NT2/D1 (cell line): ENCODE results near the gene RAB7B.
"Not testable (repeated sequence)": the region's sequence is repeated elsewhere in the genome, so short reads cannot be mapped to it uniquely, and the experiment has no call there.

Source experiments
- DNase-seq: peaks from one replicate; pipeline ENCODE4 v3.0.0-alpha.2; 2011; ENCODE audit warnings: low read depth, low spot score
- H3K27me3 ChIP-seq: 2 replicates; pipeline ENCODE4 v1.6.0; 2011; ENCODE audit warnings: mild to moderate bottlenecking; ENCODE audit not compliant: insufficient read length, insufficient read depth
- H3K36me3 ChIP-seq: 2 replicates; pipeline ENCODE4 v1.6.1; 2011; ENCODE audit warnings: mild to moderate bottlenecking, low read length, mixed read lengths; ENCODE audit not compliant: insufficient read depth, insufficient read length
- H3K4me1 ChIP-seq: 2 replicates; pipeline ENCODE4 v1.5.1; 2011; ENCODE audit not compliant: insufficient read depth, insufficient read length
- H3K4me3 ChIP-seq: 2 replicates; pipeline ENCODE4 v1.5.1; 2011; ENCODE audit warnings: low read depth; ENCODE audit not compliant: insufficient read length
- H3K9ac ChIP-seq: 2 replicates; pipeline ENCODE4 v1.6.0; 2011; ENCODE audit warnings: low read depth; ENCODE audit not compliant: insufficient read length
- H3K9me3 ChIP-seq: 2 replicates; pipeline ENCODE4 v1.5.1; 2011; ENCODE audit warnings: mild to moderate bottlenecking, low read length; ENCODE audit not compliant: insufficient read depth
- SUZ12 ChIP-seq: IDR thresholded peaks from 2 replicates; pipeline ENCODE4 v1.6.1; 2011; ENCODE audit not compliant: insufficient read length, insufficient read depth; ENCODE audit errors: extremely low read depth
- YY1 ChIP-seq: IDR thresholded peaks from 2 replicates; pipeline ENCODE4 v1.6.1; 2011; ENCODE audit not compliant: insufficient read length, insufficient read depth
- ZNF274 ChIP-seq: IDR thresholded peaks from 2 replicates; pipeline ENCODE4 v1.6.1; 2011; ENCODE audit warnings: mild to moderate bottlenecking, low read depth, low read length

The RAB7B gene

DNA sequence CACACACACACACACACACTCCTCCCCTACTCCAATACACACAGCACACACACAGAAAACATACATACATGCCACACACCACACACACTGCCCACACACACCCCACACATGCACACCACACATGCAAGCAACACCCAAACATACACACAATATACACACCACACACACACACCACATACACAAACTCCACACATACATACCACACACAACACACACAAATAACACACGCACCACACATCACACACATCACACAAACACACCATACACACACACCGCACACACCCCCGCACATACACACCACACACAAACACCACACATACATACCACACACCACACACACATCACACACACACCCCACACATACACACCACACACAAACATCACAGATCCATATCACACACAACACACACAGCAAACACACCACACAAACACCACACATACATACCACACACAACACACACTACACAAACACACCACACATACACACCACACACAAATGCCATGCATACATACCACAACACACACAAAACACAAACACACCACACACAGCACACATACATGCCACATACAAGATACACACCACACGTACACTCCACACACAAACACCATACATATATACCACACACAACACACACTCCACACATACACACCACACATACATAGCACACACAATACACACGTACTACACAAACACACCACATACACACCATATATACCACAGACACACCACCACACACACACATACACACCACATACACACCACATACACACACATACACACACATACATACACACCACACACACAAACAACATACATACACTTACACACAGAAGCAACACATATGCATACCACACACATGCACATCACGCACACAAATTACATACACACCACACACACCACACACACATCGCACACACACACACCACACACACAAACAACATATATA is 932 bp upstream of the RAB7B start:
- no peaks in the 10 kb centered on the region for H3K36me3 ChIP-seq
- H3K9ac ChIP-seq: no peak overlapping the region
- DNase-seq: no peak
- TF ChIP-seq ZNF274 (no peak), SUZ12 (no peak), YY1 (no peak)
- peaks cover 9% of the 10 kb centered on the region for H3K4me1 ChIP-seq
- H3K27me3 ChIP-seq: no peaks in the 10 kb centered on the region
- no peak overlapping the region for H3K4me3 ChIP-seq
- peaks cover 17% of the 10 kb centered on the region for H3K9me3 ChIP-seq

DNA sequence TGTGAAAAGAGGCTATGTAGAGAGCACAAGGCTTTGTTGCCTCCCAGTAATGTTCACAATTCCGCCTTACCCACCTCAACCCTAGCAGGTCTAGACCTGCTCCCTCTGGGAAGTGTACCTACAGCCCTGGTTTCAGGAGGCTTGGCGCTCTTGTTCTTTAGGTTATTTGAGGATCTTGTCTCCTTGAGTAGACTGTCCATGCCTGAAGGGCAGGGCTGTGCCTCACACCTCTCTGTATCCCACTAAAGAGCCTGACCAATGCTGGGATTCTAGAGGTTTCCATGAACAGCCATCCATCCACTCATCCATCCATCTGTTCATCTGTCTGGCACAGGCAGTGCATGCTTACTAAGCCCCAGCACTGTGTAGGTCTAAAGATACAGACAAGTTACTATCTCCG is 1.0 kb downstream of the RAB7B start:
- Histone ChIP-seq H3K4me3 (no peak overlapping the region), H3K9ac (no peak overlapping the region), H3K4me1 (peaks cover 11% of the 10 kb centered on the region), H3K9me3 (peaks cover 18% of the 10 kb centered on the region), H3K27me3 (no peaks in the 10 kb centered on the region), H3K36me3 (no peaks in the 10 kb centered on the region)
- TF ChIP-seq SUZ12: no peak
- no peak for DNase-seq

DNA sequence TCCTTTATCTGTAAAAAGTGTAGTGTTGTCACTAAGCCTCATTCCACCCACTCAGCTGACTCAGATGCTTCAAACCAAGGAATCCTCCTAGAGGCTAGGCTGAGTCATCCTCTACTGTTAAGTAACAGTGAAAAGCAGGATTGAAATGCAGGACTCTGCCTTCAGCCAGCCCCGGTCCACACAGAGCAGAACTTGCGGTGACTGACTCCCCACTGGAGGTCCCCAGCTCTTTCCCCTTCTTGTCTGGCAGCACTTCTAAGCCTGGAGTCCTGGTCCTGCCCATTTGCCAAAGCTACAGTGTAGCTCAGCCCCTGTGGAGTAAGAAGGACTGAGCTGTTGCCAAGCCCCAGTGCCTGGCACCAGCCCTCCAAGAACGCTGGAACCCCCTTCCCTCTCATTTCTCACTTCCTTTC is 1.7 kb downstream of the RAB7B start:
- DNase-seq: peak; percentile 70
- H3K4me1 ChIP-seq: peaks cover 11% of the 10 kb centered on the region
- TF ChIP-seq YY1 (no peak), SUZ12 (no peak), ZNF274 (no peak)
- H3K36me3 ChIP-seq: no peaks in the 10 kb centered on the region
- H3K9me3 ChIP-seq: peaks cover 18% of the 10 kb centered on the region
- no peak overlapping the region for H3K4me3 ChIP-seq
- no peaks in the 10 kb centered on the region for H3K27me3 ChIP-seq
- H3K9ac ChIP-seq: peak overlapping the region; percentile 52

DNA sequence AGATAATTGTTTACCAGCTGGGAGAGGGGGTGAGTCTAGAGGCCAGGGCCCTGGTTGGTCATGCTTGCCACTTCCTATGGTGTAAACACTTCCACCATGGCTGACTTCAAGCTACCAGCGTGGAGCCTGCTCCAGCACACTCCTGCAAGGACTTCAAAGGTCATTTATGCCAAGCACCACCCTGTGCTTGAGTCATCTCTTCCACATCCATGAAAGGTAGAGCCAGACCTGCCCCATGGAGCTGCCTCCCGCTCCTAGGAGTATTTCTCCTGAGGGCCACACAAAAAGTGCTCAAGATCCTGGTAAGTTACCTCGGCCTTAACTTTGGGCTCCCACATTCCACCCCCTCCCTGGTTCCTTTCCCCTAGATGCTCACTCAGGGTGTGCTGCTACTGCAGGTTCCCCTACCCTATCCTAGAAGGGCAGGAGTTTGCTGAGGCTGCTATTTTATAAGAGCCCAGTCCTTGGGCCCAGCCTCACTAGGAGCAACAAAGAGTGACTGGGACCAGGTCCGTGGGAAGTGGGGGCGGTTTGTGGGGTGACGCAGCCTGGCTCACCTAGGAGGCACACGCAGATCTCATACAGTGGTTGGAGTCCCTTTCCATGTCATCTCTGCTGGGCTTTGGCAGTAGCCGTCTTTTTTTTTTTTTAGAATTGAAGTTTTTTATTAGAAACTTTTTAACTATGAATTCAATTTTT is 2.4 kb downstream of the RAB7B start:
- DNase-seq: no peak
- Histone ChIP-seq H3K4me3 (no peak overlapping the region), H3K4me1 (peaks cover 11% of the 10 kb centered on the region), H3K27me3 (no peaks in the 10 kb centered on the region), H3K36me3 (no peaks in the 10 kb centered on the region), H3K9ac (no peak overlapping the region), H3K9me3 (peaks cover 18% of the 10 kb centered on the region)
- TF ChIP-seq ZNF274: no peak
- TF ChIP-seq SUZ12: no peak
- TF ChIP-seq YY1: no peak

DNA sequence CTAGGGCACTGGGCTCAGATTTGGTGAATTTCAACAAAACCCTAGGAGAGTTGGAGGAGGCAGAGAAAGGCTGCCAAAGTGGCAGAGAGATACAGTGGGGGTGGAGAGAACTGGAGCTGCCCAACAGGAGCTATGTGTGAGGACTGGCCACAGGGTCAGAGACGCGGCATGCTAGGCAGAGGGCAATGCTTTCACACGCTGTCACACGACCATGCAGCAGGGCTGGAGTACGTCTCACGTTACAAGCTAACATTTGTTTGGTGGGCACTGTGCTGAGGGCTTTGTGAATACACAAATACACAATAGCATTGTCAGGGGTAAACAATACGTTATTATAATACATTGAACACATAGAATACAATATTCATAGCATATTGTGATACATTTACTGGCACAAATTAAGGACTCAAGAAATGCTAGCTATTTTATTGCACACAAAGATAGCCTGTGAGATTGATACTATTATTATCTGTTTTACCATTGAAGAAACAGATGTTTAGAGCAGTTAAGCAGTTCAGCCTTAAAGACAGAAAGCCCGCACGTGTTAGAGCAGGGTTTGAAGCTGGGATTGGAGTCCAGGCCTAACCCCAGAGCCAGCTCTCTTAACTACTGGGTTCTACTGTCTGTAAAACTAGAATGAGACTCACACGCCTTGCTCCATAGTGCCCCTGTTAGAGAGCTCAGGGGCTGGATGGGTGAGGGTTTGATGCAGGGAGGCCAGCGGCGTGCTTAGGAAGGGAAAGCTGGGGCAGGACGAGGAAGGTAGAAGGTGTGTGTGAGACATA is 4.5 kb downstream of the RAB7B start:
- Histone ChIP-seq H3K4me3 (no peak overlapping the region), H3K4me1 (peaks cover 12% of the 10 kb centered on the region), H3K27me3 (no peaks in the 10 kb centered on the region), H3K36me3 (peaks cover 3% of the 10 kb centered on the region), H3K9ac (no peak overlapping the region), H3K9me3 (peaks cover 18% of the 10 kb centered on the region)
- no peak for DNase-seq
- TF ChIP-seq SUZ12: no peak
- TF ChIP-seq YY1: no peak
- TF ChIP-seq ZNF274: no peak

DNA sequence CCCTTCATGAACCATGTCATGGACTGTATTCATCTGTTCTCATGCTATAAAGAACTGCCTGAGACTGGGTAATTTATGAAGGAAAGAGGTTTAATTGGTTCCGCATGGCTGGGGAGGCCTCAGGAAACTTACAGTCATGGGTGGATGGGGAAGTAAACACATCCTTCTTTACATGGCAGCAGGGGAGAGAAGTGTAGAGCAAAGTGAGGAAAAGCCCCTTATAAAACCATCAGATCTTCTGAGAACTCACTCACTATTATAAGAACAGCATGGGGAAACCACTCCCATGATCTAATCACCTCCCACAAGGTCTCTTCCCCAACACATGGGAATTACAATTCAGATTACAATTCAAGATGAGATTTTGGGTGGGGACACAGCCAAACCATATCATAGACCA is 6.6 kb downstream of the RAB7B start:
- not testable (repeated sequence) for DNase-seq, H3K9ac ChIP-seq, H3K27me3 ChIP-seq, H3K4me3 ChIP-seq
- Histone ChIP-seq H3K9me3 (peaks cover 18% of the 10 kb centered on the region), H3K36me3 (peaks cover 14% of the 10 kb centered on the region), H3K4me1 (peaks cover 11% of the 10 kb centered on the region)

DNA sequence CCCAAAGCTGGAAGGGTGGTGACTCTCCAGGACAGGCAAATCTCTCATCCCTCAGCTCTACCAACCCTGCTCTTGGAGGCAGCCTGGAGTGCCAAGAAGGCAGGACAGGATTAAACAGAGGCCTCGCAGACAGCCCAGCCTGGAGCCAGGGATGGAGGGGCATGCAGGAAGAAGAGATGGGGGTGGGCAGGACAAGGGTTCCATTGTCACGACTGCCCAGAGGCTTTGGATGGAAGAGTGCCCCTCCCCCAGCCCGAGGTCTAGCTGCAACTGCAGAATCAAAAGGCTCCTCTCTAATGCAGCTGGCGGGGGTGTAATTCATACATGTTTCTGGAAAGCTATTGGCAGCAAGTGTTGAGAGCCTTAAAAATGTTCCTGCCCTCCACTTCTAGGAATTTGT is 8.8 kb downstream of the RAB7B start:
- DNase-seq: no peak
- peaks cover 3% of the 10 kb centered on the region for H3K9me3 ChIP-seq
- peaks cover 7% of the 10 kb centered on the region for H3K4me1 ChIP-seq
- peaks cover 18% of the 10 kb centered on the region for H3K36me3 ChIP-seq
- no peaks in the 10 kb centered on the region for H3K27me3 ChIP-seq
- TF ChIP-seq YY1 (no peak), ZNF274 (no peak), SUZ12 (no peak)
- no peak overlapping the region for H3K9ac ChIP-seq
- no peak overlapping the region for H3K4me3 ChIP-seq
